OCI-LY3 (cell line): ENCODE measurements around the gene LDAH.

Experiments
- H2AFZ ChIP-seq: fragments of 200-600, 300-600 bp; shearing (Covaris generic); 2 replicates; pipeline ENCODE4 v1.6.0; 2014; ENCODE audit warnings: antibody characterized with exemption, low read depth, low read length
- H3K27ac ChIP-seq: fragments of 200-600, 300-600 bp; sonication (generic); 2 replicates; pipeline ENCODE4 v1.5.1; 2014; ENCODE audit warnings: mild to moderate bottlenecking, low read length, moderate library complexity, mixed read lengths
- H3K27me3 ChIP-seq: fragments of 200-600, 300-600 bp; sonication (generic); 2 replicates; pipeline ENCODE4 v1.6.1; 2014; ENCODE audit warnings: low read depth, low read length, mixed read lengths
- H3K36me3 ChIP-seq: fragments of 200-600, 300-600 bp; sonication (generic); replicated peaks from 2 replicates; pipeline ENCODE3; 2014; ENCODE audit warnings: low read depth, low read length, mixed read lengths
- H3K4me1 ChIP-seq: fragments of 300-600, 200-600 bp; sonication (generic); 2 replicates; pipeline ENCODE4 v1.6.1; 2014; ENCODE audit warnings: low read length, mixed read lengths
- H3K4me2 ChIP-seq: fragments of 200-600, 300-600 bp; sonication (generic); 2 replicates; pipeline ENCODE4 v1.6.1; 2014; ENCODE audit warnings: low read length, mixed read lengths
- H3K4me3 ChIP-seq: fragments of 300-600, 200-600 bp; sonication (generic); 2 replicates; pipeline ENCODE4 v1.5.1; 2014; ENCODE audit warnings: antibody characterized with exemption, mild to moderate bottlenecking, low read length, moderate library complexity
- H3K79me2 ChIP-seq: fragments of 300-600, 200-600 bp; shearing (Covaris generic); 2 replicates; pipeline ENCODE4 v1.6.1; 2014; ENCODE audit warnings: mild to moderate bottlenecking, low read length, mixed read lengths
- H3K9ac ChIP-seq: fragments of 300-600, 200-600 bp; shearing (Covaris generic); 2 replicates; pipeline ENCODE4 v1.6.0; 2014; ENCODE audit warnings: mild to moderate bottlenecking, low read length, moderate library complexity
- H3K9me3 ChIP-seq: fragments of 200-600, 300-600 bp; shearing (Covaris generic); 2 replicates; pipeline ENCODE4 v1.6.1; 2014; ENCODE audit warnings: low read length, mixed read lengths; ENCODE audit not compliant: insufficient read depth
- H4K20me1 ChIP-seq: fragments of 200-600, 300-600 bp; sonication (generic); 2 replicates; pipeline ENCODE4 v1.6.1; 2016; ENCODE audit warnings: low read length, mixed read lengths; ENCODE audit not compliant: insufficient read depth
- CTCF ChIP-seq: fragments of 200-600, 300-600 bp; sonication (generic); IDR thresholded peaks from 2 replicates; pipeline ENCODE4 v1.5.1; 2014; ENCODE audit warnings: antibody characterized with exemption, low read length, low read depth
- EZH2phosphoT487 ChIP-seq: fragments of 200-600 bp; shearing (Covaris generic); IDR thresholded peaks from 2 replicates; pipeline ENCODE4 v1.6.1; 2018; ENCODE audit warnings: antibody characterized with exemption, mixed run types, low read depth

The LDAH gene

GRCh38 chr2:20657522-20658235 lies 165.2 kb downstream of the LDAH start:
- Histone ChIP-seq H3K4me1 (peaks cover 27% of the 10 kb centered on the region), H3K4me2 (peak overlapping the region; percentile 60), H3K36me3 (no peaks in the 10 kb centered on the region), H3K27me3 (peaks cover 26% of the 10 kb centered on the region), H2AFZ (no peak overlapping the region), H3K79me2 (no peaks in the 10 kb centered on the region), H3K27ac (no peak overlapping the region), H3K4me3 (no peak overlapping the region), H3K9me3 (no peaks in the 10 kb centered on the region), H3K9ac (no peak overlapping the region), H4K20me1 (no peaks in the 10 kb centered on the region)
- TF ChIP-seq EZH2phosphoT487 (no peak), CTCF (no peak)

GRCh38 chr2:20656561-20656960 lies 166.3 kb downstream of the LDAH start:
- Histone ChIP-seq H4K20me1 (no peaks in the 10 kb centered on the region), H3K4me2 (peak overlapping the region; percentile 60), H3K27ac (no peak overlapping the region)

DNA sequence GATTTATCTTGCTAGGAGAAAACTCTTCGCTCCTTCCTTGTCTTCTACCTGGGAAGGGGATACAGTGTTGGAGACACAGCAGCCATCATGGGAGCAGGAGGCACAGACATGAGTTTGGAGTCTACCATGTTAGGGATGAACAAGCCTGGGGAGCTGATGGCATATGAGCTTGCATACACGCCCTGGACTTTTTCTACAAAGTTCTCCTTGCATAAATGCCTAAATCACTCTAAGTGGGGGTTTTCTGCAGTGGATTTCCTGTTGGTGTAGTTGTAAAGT lies 168.4 kb downstream of the LDAH start:
- Histone ChIP-seq H3K4me3 (no peak overlapping the region), H3K27ac (no peak overlapping the region), H3K9ac (no peak overlapping the region), H3K79me2 (peaks cover 4% of the 10 kb centered on the region; the same call in 1 of the 2 replicates), H3K27me3 (peaks cover 8% of the 10 kb centered on the region), H3K4me1 (peaks cover 31% of the 10 kb centered on the region), H3K36me3 (no peaks in the 10 kb centered on the region), H3K9me3 (no peaks in the 10 kb centered on the region), H3K4me2 (no peak overlapping the region), H4K20me1 (no peaks in the 10 kb centered on the region), H2AFZ (no peak overlapping the region)
- TF ChIP-seq EZH2phosphoT487, result no peak
- no peak for TF ChIP-seq CTCF

More at GRCh38 chr2:20656561-20656960, 166.3 kb downstream of the LDAH start:
- no peak for TF ChIP-seq EZH2phosphoT487
- H3K4me1 ChIP-seq, result peaks cover 27% of the 10 kb centered on the region
- H3K27me3 ChIP-seq, result peaks cover 18% of the 10 kb centered on the region
- no peak overlapping the region for H2AFZ ChIP-seq
- H3K4me3 ChIP-seq, result 0 out of 2 replicates have a peak overlapping the region, but pooled peaks have one; percentile 12
- no peak overlapping the region for H3K9ac ChIP-seq
- H3K36me3 ChIP-seq, result no peaks in the 10 kb centered on the region
- H3K79me2 ChIP-seq, result no peaks in the 10 kb centered on the region
- no peaks in the 10 kb centered on the region for H3K9me3 ChIP-seq

- peaks cover 2% of the 10 kb centered on the region for H3K27me3 ChIP-seq
- H3K9ac ChIP-seq, result no peak overlapping the region
- no peak overlapping the region for H3K27ac ChIP-seq
- no peak overlapping the region for H3K4me2 ChIP-seq
- H4K20me1 ChIP-seq, result no peaks in the 10 kb centered on the region
- H3K4me1 ChIP-seq, result peaks cover 31% of the 10 kb centered on the region
- TF ChIP-seq EZH2phosphoT487 (no peak), CTCF (peak; percentile 16; the same call in 1 of the 2 replicates)
- no peak overlapping the region for H2AFZ ChIP-seq
- H3K79me2 ChIP-seq, result peaks cover 4% of the 10 kb centered on the region; the same call in 1 of the 2 replicates
- H3K9me3 ChIP-seq, result no peaks in the 10 kb centered on the region
- H3K36me3 ChIP-seq, result no peaks in the 10 kb centered on the region
- H3K4me3 ChIP-seq, result no peak overlapping the region
Measured at GRCh38 chr2:20653695-20654534, 169.0 kb downstream of the LDAH start.
